ENCODE data around the gene EYS.

- TF ChIP-seq CTCF (IDR thresholded peaks at IDR 0.05; ENCODE audit: low read length) (no peak), EZH2 (optimal IDR thresholded peaks at IDR 0.05; ENCODE audit: low read depth, low read length) (no peak)
Observed at GRCh38 chr6:64013011-64013410, 1694.0 kb downstream of the EYS start.

All from MM.1S (cell line).